Sigmoid colon (tissue), 4 donors: ENCODE results near the gene USP30.

ENCODE experiments used
- EP300 ChIP-seq, 4 donors: sonication (generic); formaldehyde crosslinking; IDR thresholded peaks; one replicate each; pipeline ENCODE4 v1.6.1; 2017; ENCODE audit warnings: antibody characterized with exemption in 4 of 4
- POLR2A ChIP-seq, 2 donors: fragments of 450-650 bp; IDR thresholded peaks; one replicate each; pipeline ENCODE4 v1.6.1; 2016; ENCODE audit warnings: antibody characterized with exemption in 2 of 2, mild to moderate bottlenecking in 2 of 2, moderate library complexity in 2 of 2
- POLR2AphosphoS5 ChIP-seq, 4 donors: sonication (generic); formaldehyde crosslinking; IDR thresholded peaks; one replicate each; pipeline ENCODE4 v1.6.1; 2017; ENCODE audit warnings: antibody characterized with exemption in 4 of 4
- TF ChIP-seq, protein P1 (sequence below), 4 experiments: fragments of 450-650 bp in 3 of 4; fragments of 200-600 bp in 1 of 4; IDR thresholded peaks; one replicate each; pipeline ENCODE4 v1.5.1; 2016 to 2019; ENCODE audit warnings: antibody characterized with exemption in 4 of 4, mild to moderate bottlenecking in 3 of 4, moderate library complexity in 2 of 4

DNA sequence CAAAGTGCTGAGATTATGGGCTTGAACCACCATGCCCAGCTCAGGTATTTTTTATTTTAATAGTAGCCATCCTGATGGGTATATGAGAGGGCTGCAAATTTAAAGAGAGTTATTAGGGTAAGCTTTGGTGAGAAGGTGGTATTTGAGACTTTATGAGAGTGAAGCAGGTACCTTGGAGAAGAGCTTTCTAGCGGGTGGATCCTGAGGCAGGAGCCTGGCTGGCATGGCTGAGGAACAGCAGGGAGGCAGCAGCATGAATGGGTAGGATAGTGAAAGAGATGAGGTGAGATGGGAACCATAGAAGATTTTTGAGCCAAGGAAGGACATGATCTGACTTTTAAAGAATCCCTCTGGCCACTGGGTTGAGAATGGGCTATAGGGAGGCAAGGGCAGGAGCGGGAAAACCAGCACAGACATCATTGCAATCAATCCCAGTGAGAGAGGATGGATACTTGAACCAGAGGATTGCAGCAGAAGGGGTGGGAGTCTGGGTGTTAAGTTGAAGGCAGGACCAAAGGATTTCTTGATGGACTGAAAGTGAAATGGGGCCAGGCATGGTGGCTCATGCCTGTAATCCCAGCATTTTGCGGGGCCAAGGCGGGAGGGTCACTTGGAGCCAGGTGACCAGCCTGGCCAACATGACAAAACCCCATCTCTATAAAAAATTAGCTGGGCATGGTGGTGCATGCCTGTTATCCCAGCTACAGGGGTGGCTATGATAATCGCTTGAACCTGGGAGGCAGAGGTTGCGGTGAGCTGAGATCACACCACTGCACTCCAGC is 37.2 kb upstream of the USP30 start:
- TF ChIP-seq, protein P1, sequence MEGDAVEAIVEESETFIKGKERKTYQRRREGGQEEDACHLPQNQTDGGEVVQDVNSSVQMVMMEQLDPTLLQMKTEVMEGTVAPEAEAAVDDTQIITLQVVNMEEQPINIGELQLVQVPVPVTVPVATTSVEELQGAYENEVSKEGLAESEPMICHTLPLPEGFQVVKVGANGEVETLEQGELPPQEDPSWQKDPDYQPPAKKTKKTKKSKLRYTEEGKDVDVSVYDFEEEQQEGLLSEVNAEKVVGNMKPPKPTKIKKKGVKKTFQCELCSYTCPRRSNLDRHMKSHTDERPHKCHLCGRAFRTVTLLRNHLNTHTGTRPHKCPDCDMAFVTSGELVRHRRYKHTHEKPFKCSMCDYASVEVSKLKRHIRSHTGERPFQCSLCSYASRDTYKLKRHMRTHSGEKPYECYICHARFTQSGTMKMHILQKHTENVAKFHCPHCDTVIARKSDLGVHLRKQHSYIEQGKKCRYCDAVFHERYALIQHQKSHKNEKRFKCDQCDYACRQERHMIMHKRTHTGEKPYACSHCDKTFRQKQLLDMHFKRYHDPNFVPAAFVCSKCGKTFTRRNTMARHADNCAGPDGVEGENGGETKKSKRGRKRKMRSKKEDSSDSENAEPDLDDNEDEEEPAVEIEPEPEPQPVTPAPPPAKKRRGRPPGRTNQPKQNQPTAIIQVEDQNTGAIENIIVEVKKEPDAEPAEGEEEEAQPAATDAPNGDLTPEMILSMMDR (IDR thresholded peaks at IDR 0.05): no peak
- TF ChIP-seq POLR2A (IDR thresholded peaks at IDR 0.05) (no peak), POLR2AphosphoS5 (IDR thresholded peaks at IDR 0.05) (no peak), EP300 (IDR thresholded peaks at IDR 0.05) (no peak)
